Right lobe of liver (tissue), 6 donors: ENCODE data around the gene STON2. TPM values are rescaled to one million over a fixed set of nuclear protein-coding genes. Genes with fewer than 3 reads are reported as not detected.
"Not testable (repeated sequence)": the region's sequence is repeated elsewhere in the genome, so short reads cannot be mapped to it uniquely, and the experiment has no call there.

Source experiments
- ATAC-seq, 4 donors: fragments of 200-7000 bp; cut with Tn5 transposase; one replicate each; pipeline ENCODE4 v1.9.1; 2020; ENCODE audit warnings: mild to moderate bottlenecking in 4 of 4, moderate library complexity in 4 of 4
- DNase-seq, 3 donors: peaks; one replicate each; pipeline ENCODE4 v3.0.0-alpha.2; 2020
- H3K27ac ChIP-seq, 3 donors: fragments of 200-600 bp; one replicate each; pipeline ENCODE4 v1.8.0; 2022
- H3K27me3 ChIP-seq, 2 donors: fragments of 200-600 bp; one replicate each; pipeline ENCODE4 v1.8.0; 2022
- H3K36me3 ChIP-seq, 4 donors: fragments of 200-600 bp; sonication (generic) in 1 of 4; one replicate each; pipeline versions ENCODE4 v1.5.1 to v1.8.0; 2017 to 2022; ENCODE audit warnings: control low read depth in 1 of 4
- H3K4me1 ChIP-seq, 4 donors: fragments of 200-600 bp; sonication (generic) in 1 of 4; one replicate each; pipeline versions ENCODE4 v1.5.1 to v1.8.0; 2017 to 2022; ENCODE audit warnings: control low read depth in 1 of 4
- H3K4me3 ChIP-seq, 3 donors: fragments of 200-600 bp; one replicate each; pipeline ENCODE4 v1.8.0; 2022
- H3K9me3 ChIP-seq, 4 donors: fragments of 200-600 bp; sonication (generic) in 1 of 4; one replicate each; pipeline versions ENCODE4 v1.5.1 to v1.8.0; 2017 to 2022; ENCODE audit warnings: control low read depth in 1 of 4
- CTCF ChIP-seq, 4 donors: fragments of 200-600 bp in 3 of 4; fragments of 450-650 bp in 1 of 4; IDR thresholded peaks; one replicate each; pipeline versions ENCODE4 v1.5.1 to v1.8.0; 2016 to 2022; ENCODE audit warnings: antibody characterized with exemption in 4 of 4, mild to moderate bottlenecking in 2 of 4
- POLR2A ChIP-seq: fragments of 450-650 bp; IDR thresholded peaks from one replicate; pipeline ENCODE4 v1.6.1; 2017; ENCODE audit warnings: antibody characterized with exemption, mild to moderate bottlenecking
- WGBS: methylation state at CpG from one replicate; pipeline ENCODE4 v1.1.6; 2018; ENCODE audit warnings: low coverage, low lambda C conversion rate; ENCODE audit not compliant: insufficient coverage; ENCODE audit errors: missing lambda C conversion rate; 5-methylcytosine and 5-hydroxymethylcytosine counted together
- intact Hi-C, 2 donors: fragments of 100-400 bp; cut with DNase I; formaldehyde crosslinking; loops; one replicate each; pipeline versions ENCODE4 v1.11.2 to v1.14.1; 2022
- total RNA-seq, 6 experiments: library from RNA; depleted of rRNA in 2 of 6; stranded (reverse); fragments of >200 nt in 2 of 6; fragmentation: NEBNext Ultra II Directional in 3 of 6; extraction: Animal tissue kit (Norgen Biotek cat#: 25700) in 3 of 6; gene quantifications; one replicate each; pipeline versions ENCODE4 v1.1.0 to v1.2.4, GENCODE V29; 2016 to 2023
- donor health status: DM: no; HTN: yes; CAD: no.
- donor health status: DM: no; HTN: no; CAD: no.
- donor health status: DM: no; HTN: no; CAD: no.
- donor health status: DM: no; HTN: yes; CAD: no.
- donor health status: DM: no; HTN: yes; CAD: no.

The STON2 gene
- total RNA-seq, 6 experiments from 2014 or later = 4.9 to 23.7 (median 10.7) TPM

- intact Hi-C loops = no loop called here
- WGBS = 100% methylated on average over 1 of the region's 1 CpG
- no peak for DNase-seq
- H3K4me1 ChIP-seq = no peaks in the 10 kb centered on the region
- H3K4me3 ChIP-seq = no peak overlapping the region
- H3K9me3 ChIP-seq = no peaks in the 10 kb centered on the region
- no peak for ATAC-seq
- H3K27me3 ChIP-seq = no peaks in the 10 kb centered on the region
- H3K27ac ChIP-seq = no peak overlapping the region
- H3K36me3 ChIP-seq = no peaks in the 10 kb centered on the region
- TF ChIP-seq POLR2A (no peak), CTCF (IDR thresholded peaks at IDR 0.05) (no peak)
Measured at GRCh38 chr14:81385419-81385818, 14.7 kb downstream of the STON2 start.

GRCh38 chr14:81384900-81385299 lies 15.2 kb downstream of the STON2 start:
- Histone ChIP-seq H3K27ac (no peak overlapping the region), H3K4me1 (no peaks in the 10 kb centered on the region), H3K4me3 (no peak overlapping the region), H3K9me3 (no peaks in the 10 kb centered on the region), H3K27me3 (no peaks in the 10 kb centered on the region), H3K36me3 (no peaks in the 10 kb centered on the region)
- ATAC-seq = peak in 1 of 4 donors; percentile 39
- TF ChIP-seq POLR2A = no peak
- TF ChIP-seq CTCF (IDR thresholded peaks at IDR 0.05) = no peak
- intact Hi-C loops = no loop called here
- 17% methylated on average over 1 of the region's 1 CpG for WGBS
- DNase-seq = no peak

- intact Hi-C loops = no loop called here
- no peak for TF ChIP-seq POLR2A
- no peak for TF ChIP-seq CTCF (IDR thresholded peaks at IDR 0.05)
- Histone ChIP-seq H3K27me3 (no peaks in the 10 kb centered on the region), H3K4me1 (no peaks in the 10 kb centered on the region), H3K36me3 (no peaks in the 10 kb centered on the region), H3K4me3 (no peak overlapping the region), H3K27ac (no peak overlapping the region), H3K9me3 (no peaks in the 10 kb centered on the region)
- WGBS = 91% methylated on average over 8 of the region's 8 CpGs
- ATAC-seq (no peak), DNase-seq (no peak)
Measured at GRCh38 chr14:81382517-81383225, 17.5 kb downstream of the STON2 start.

- H3K9me3 ChIP-seq, DNase-seq, intact Hi-C loops, H3K4me3 ChIP-seq, ATAC-seq, H3K27me3 ChIP-seq, H3K36me3 ChIP-seq, H3K27ac ChIP-seq, H3K4me1 ChIP-seq: not testable (repeated sequence)
- WGBS = 45% methylated on average over 2 of the region's 2 CpGs
Measured at GRCh38 chr14:81380009-81380408, 20.1 kb downstream of the STON2 start.

- ATAC-seq (no peak), DNase-seq (no peak)
- Histone ChIP-seq H3K36me3 (no peaks in the 10 kb centered on the region), H3K27me3 (no peaks in the 10 kb centered on the region), H3K9me3 (no peaks in the 10 kb centered on the region), H3K4me1 (no peaks in the 10 kb centered on the region), H3K4me3 (no peak overlapping the region), H3K27ac (no peak overlapping the region)
- WGBS = 100% methylated on average over 1 of the region's 1 CpG
- intact Hi-C loops = no loop called here
- TF ChIP-seq CTCF (IDR thresholded peaks at IDR 0.05) (no peak), POLR2A (no peak)
Measured at GRCh38 chr14:81371802-81372201, 28.3 kb downstream of the STON2 start.
